ENCODE results near the gene CTRB1.
"Not testable (repeated sequence)": the region's sequence is repeated elsewhere in the genome, so short reads cannot be mapped to it uniquely, and the experiment has no call there.

The CTRB1 gene

GRCh38 chr16:75257886-75258806 lies 39.4 kb downstream of the CTRB1 start:
- DNase-seq, result no peak

GRCh38 chr16:75258807-75259141 lies 40.0 kb downstream of the CTRB1 start:
- DNase-seq, result no peak

- no peak for DNase-seq
Measured at GRCh38 chr16:75260851-75261589, 42.2 kb downstream of the CTRB1 start.

- DNase-seq, result no peak
Measured at GRCh38 chr16:75261590-75262078, 42.8 kb downstream of the CTRB1 start.

GRCh38 chr16:75262104-75262799 lies 43.5 kb downstream of the CTRB1 start:
- no peak for DNase-seq

GRCh38 chr16:75262800-75263127 lies 44.0 kb downstream of the CTRB1 start:
- no peak for DNase-seq

GRCh38 chr16:75263291-75263962 lies 44.6 kb downstream of the CTRB1 start:
- no peak for DNase-seq

GRCh38 chr16:75263963-75264445 lies 45.2 kb downstream of the CTRB1 start:
- DNase-seq, result no peak

GRCh38 chr16:75264457-75264998 lies 45.7 kb downstream of the CTRB1 start:
- DNase-seq, result peak; percentile 55

GRCh38 chr16:75264999-75265910 lies 46.5 kb downstream of the CTRB1 start:
- peak; percentile 54 for DNase-seq

GRCh38 chr16:75265911-75266701 lies 47.3 kb downstream of the CTRB1 start:
- DNase-seq, result peak; percentile 88

GRCh38 chr16:75266738-75267630 lies 48.2 kb downstream of the CTRB1 start:
- peak; percentile 31 for DNase-seq

GRCh38 chr16:75267631-75268264 lies 49.0 kb downstream of the CTRB1 start:
- DNase-seq, result peak; percentile 97

GRCh38 chr16:75269358-75269757 lies 50.6 kb downstream of the CTRB1 start:
- not testable (repeated sequence) for DNase-seq

GRCh38 chr16:75271441-75272096 lies 52.8 kb downstream of the CTRB1 start:
- DNase-seq, result no peak

GRCh38 chr16:75272097-75272551 lies 53.3 kb downstream of the CTRB1 start:
- DNase-seq, result no peak

- not testable (repeated sequence) for DNase-seq
Measured at GRCh38 chr16:75272629-75273028, 53.8 kb downstream of the CTRB1 start.

Data from DMS53 (cell line).